H1 (cell line): ENCODE data around the gene SYNPR. TPM values are rescaled to one million over a fixed set of nuclear protein-coding genes. Genes with fewer than 3 reads are reported as not detected.

Source experiments
- CTCF ChIA-PET: fragments of 300-600 bp; sonication (Branson Sonifier 250); formaldehyde crosslinking; loops from one replicate; lab custom pipeline; 2021; ENCODE audit not compliant: partially characterized antibody; lab: Charles Lee
- POLR2A ChIA-PET: fragments of 300-600 bp; sonication (Branson Sonifier 250); formaldehyde crosslinking; loops from one replicate; lab custom pipeline; 2021; ENCODE audit warnings: inconsistent platforms; ENCODE audit not compliant: partially characterized antibody; lab: Charles Lee
- DNase-seq, 2 experiments: peaks; one replicate each; pipeline versions ENCODE4 v3.0.0 to v3.0.0-alpha.2; 2010 to 2022; ENCODE audit warnings: low spot score in 2 of 2, low read depth in 1 of 2, mixed read lengths in 1 of 2
- FAIRE-seq: peaks from 2 replicates; lab custom pipeline; 2011; peaks lifted over from hg19 to GRCh38; lab: Jason Lieb, UNC
- H2AFZ ChIP-seq: 2 replicates; pipeline ENCODE4 v1.8.1; 2012; ENCODE audit warnings: low read length, inconsistent platforms
- H2AK5ac ChIP-seq: 2 replicates; pipeline ENCODE4 v1.6.1; 2013; ENCODE audit warnings: low read depth, low read length
- H2BK120ac ChIP-seq: replicated peaks from 2 replicates; pipeline ENCODE3; 2013; ENCODE audit warnings: low read depth, low read length, inconsistent platforms
- H2BK12ac ChIP-seq: 2 replicates; pipeline ENCODE4 v1.6.1; 2013; ENCODE audit warnings: low read depth, low read length
- H2BK15ac ChIP-seq: 2 replicates; pipeline ENCODE4 v1.6.1; 2013; ENCODE audit warnings: low read length
- H2BK20ac ChIP-seq: 2 replicates; pipeline ENCODE4 v1.6.1; 2013; ENCODE audit warnings: low read length
- H2BK5ac ChIP-seq: 2 replicates; pipeline ENCODE4 v1.6.1; 2013; ENCODE audit warnings: low read depth, low read length
- H3K14ac ChIP-seq: 2 replicates; pipeline ENCODE4 v1.6.1; 2013; ENCODE audit warnings: inconsistent platforms; ENCODE audit not compliant: insufficient read length
- H3K18ac ChIP-seq: 2 replicates; pipeline ENCODE4 v1.6.1; 2013; ENCODE audit warnings: low read length; ENCODE audit errors: extremely low read depth
- H3K23ac ChIP-seq: 2 replicates; pipeline ENCODE4 v1.6.1; 2013; ENCODE audit warnings: inconsistent platforms; ENCODE audit not compliant: insufficient read length
- H3K23me2 ChIP-seq: 2 replicates; pipeline ENCODE4 v1.6.1; 2013; ENCODE audit warnings: low read depth, low read length
- H3K27ac ChIP-seq: 2 replicates; pipeline ENCODE4 v1.6.1; 2011; ENCODE audit warnings: low read depth, low read length, inconsistent platforms
- H3K27me3 ChIP-seq, 4 experiments: replicated peaks in 1 of 4; 1 replicate in 1 of 4; 2 replicates in 3 of 4; pipeline versions ENCODE4 v1.6.1 to v1.8.1; 2011 to 2013; ENCODE audit warnings: low read length in 3 of 4, mild to moderate bottlenecking in 3 of 4, inconsistent platforms in 2 of 4, mixed read lengths in 2 of 4, moderate library complexity in 1 of 4; ENCODE audit not compliant: control insufficient read depth in 3 of 4, insufficient read depth in 3 of 4; ENCODE audit errors: extremely low read depth in 1 of 4
- H3K36me3 ChIP-seq, 4 experiments: 2 replicates each; pipeline versions ENCODE4 v1.6.1 to v1.8.1; 2011 to 2013; ENCODE audit warnings: mild to moderate bottlenecking in 4 of 4, low read length in 3 of 4, moderate library complexity in 2 of 4, control low read depth in 1 of 4, inconsistent platforms in 1 of 4; ENCODE audit not compliant: insufficient read depth in 4 of 4, control insufficient read depth in 2 of 4
- H3K4ac ChIP-seq: replicated peaks from 2 replicates; pipeline ENCODE3; 2013; ENCODE audit warnings: low read length, low read depth, mixed read lengths, inconsistent platforms; ENCODE audit not compliant: insufficient read length
- H3K4me1 ChIP-seq, 4 experiments: replicated peaks in 1 of 4; 1 replicate in 1 of 4; 2 replicates in 3 of 4; pipeline versions ENCODE4 v1.6.1 to v1.8.1; 2011 to 2013; ENCODE audit warnings: low read length in 3 of 4, inconsistent platforms in 2 of 4, mixed read lengths in 1 of 4; ENCODE audit not compliant: insufficient read depth in 4 of 4, control insufficient read depth in 3 of 4
- H3K4me2 ChIP-seq, 2 experiments: 2 replicates each; pipeline versions ENCODE4 v1.6.1 to v1.8.1; 2011 to 2013; ENCODE audit warnings: low read depth in 2 of 2, low read length in 2 of 2, control low read depth in 1 of 2, inconsistent platforms in 1 of 2, mild to moderate bottlenecking in 1 of 2; ENCODE audit not compliant: insufficient read depth in 1 of 2
- H3K4me3 ChIP-seq, 4 experiments: fragments of 200-600, 300-600 bp in 1 of 4; sonication (generic), shearing (Covaris generic), sonication (Bioruptor Twin) in 1 of 4; 2 replicates each; pipeline versions ENCODE4 v1.5.1 to v1.8.1; 2011 to 2016; ENCODE audit warnings: low read length in 4 of 4, low read depth in 3 of 4, control low read depth in 2 of 4, inconsistent platforms in 2 of 4, mild to moderate bottlenecking in 2 of 4, mixed read lengths in 1 of 4, moderate library complexity in 1 of 4; ENCODE audit not compliant: insufficient read depth in 2 of 4; ENCODE audit errors: extremely low read depth in 1 of 4
- H3K56ac ChIP-seq: replicated peaks from 2 replicates; pipeline ENCODE3; 2013; ENCODE audit warnings: low read depth, mild to moderate bottlenecking, mixed read lengths, low read length, inconsistent platforms; ENCODE audit not compliant: insufficient read length
- H3K79me1 ChIP-seq: 2 replicates; pipeline ENCODE4 v1.6.1; 2013; ENCODE audit warnings: low read depth, low read length, control low read depth
- H3K79me2 ChIP-seq, 2 experiments: 2 replicates each; pipeline versions ENCODE4 v1.6.1 to v1.8.1; 2012 to 2013; ENCODE audit warnings: low read length in 2 of 2, mild to moderate bottlenecking in 2 of 2, inconsistent platforms in 1 of 2; ENCODE audit not compliant: insufficient read depth in 2 of 2, control insufficient read depth in 1 of 2
- H3K9ac ChIP-seq, 4 experiments: replicated peaks in 1 of 4; 1 replicate in 1 of 4; 2 replicates in 3 of 4; pipeline versions ENCODE4 v1.6.1 to v1.8.1; 2011 to 2013; ENCODE audit warnings: low read depth in 3 of 4, low read length in 3 of 4, control low read depth in 2 of 4, mild to moderate bottlenecking in 2 of 4, moderate library complexity in 2 of 4, inconsistent platforms in 1 of 4; ENCODE audit errors: extremely low read depth in 1 of 4
- H3K9me3 ChIP-seq, 2 experiments: 2 replicates each; pipeline versions ENCODE4 v1.6.1 to v1.8.1; 2012 to 2013; ENCODE audit warnings: mild to moderate bottlenecking in 2 of 2, moderate library complexity in 2 of 2, control low read depth in 1 of 2, inconsistent platforms in 1 of 2, low read depth in 1 of 2, low read length in 1 of 2, mixed read lengths in 1 of 2; ENCODE audit not compliant: insufficient read depth in 2 of 2
- H4K20me1 ChIP-seq, 2 experiments: replicated peaks in 1 of 2; 2 replicates each; pipeline versions ENCODE3 to v1.8.1; 2011 to 2013; ENCODE audit warnings: inconsistent platforms in 2 of 2, low read length in 2 of 2, mild to moderate bottlenecking in 1 of 2; ENCODE audit not compliant: insufficient read depth in 2 of 2, control insufficient read depth in 1 of 2
- H4K5ac ChIP-seq: 2 replicates; pipeline ENCODE4 v1.6.1; 2013; ENCODE audit warnings: low read length, low read depth, mixed read lengths, inconsistent platforms; ENCODE audit not compliant: insufficient read length
- H4K8ac ChIP-seq: 2 replicates; pipeline ENCODE4 v1.8.0; 2013; ENCODE audit warnings: mild to moderate bottlenecking, moderate library complexity, low read length, inconsistent platforms; ENCODE audit not compliant: insufficient read depth; ENCODE audit errors: extremely low read depth
- H4K91ac ChIP-seq: replicated peaks from 2 replicates; pipeline ENCODE3; 2013; ENCODE audit warnings: low read length, mixed read lengths, inconsistent platforms; ENCODE audit not compliant: insufficient read length
- CTCF ChIP-seq, 3 experiments: IDR thresholded peaks; 1 replicate in 2 of 3; 2 replicates in 1 of 3; pipeline versions ENCODE4 v1.5.1 to v1.6.1; 2011; ENCODE audit warnings: low read length in 3 of 3, mild to moderate bottlenecking in 3 of 3, inconsistent platforms in 2 of 3, low read depth in 1 of 3, moderate library complexity in 1 of 3; ENCODE audit not compliant: insufficient read depth in 1 of 3; ENCODE audit errors: control extremely low read depth in 1 of 3
- NRF1 ChIP-seq: IDR thresholded peaks from 2 replicates; pipeline ENCODE4 v1.6.1; 2011; ENCODE audit warnings: mild to moderate bottlenecking, low read depth, low read length, improper control_type of control experiment
- RAD21 ChIP-seq, 2 experiments: IDR thresholded peaks in 1 of 2; conservative IDR thresholded peaks in 1 of 2; 2 replicates each; pipeline ENCODE4 v1.6.1; 2011; ENCODE audit warnings: low read depth in 2 of 2, low read length in 2 of 2, improper control_type of control experiment in 1 of 2, inconsistent platforms in 1 of 2, mild to moderate bottlenecking in 1 of 2, moderate library complexity in 1 of 2
- SIN3A ChIP-seq, 2 experiments: IDR thresholded peaks in 1 of 2; conservative IDR thresholded peaks in 1 of 2; 2 replicates each; pipeline ENCODE4 v1.6.1; 2011 to 2012; ENCODE audit warnings: low read length in 2 of 2, improper control_type of control experiment in 1 of 2, low read depth in 1 of 2, mild to moderate bottlenecking in 1 of 2
- TEAD4 ChIP-seq: IDR thresholded peaks from 2 replicates; pipeline ENCODE4 v1.6.1; 2012; ENCODE audit warnings: low read depth, low read length, inconsistent platforms, mixed read lengths
- WGBS, 2 experiments: shearing (Covaris generic) in 1 of 2; methylation state at CpG; one replicate each; pipeline versions ENCODE4 v1.1.6 to v1.1.7; 2013 to 2015; ENCODE audit warnings: low lambda C conversion rate in 2 of 2, mixed read lengths in 2 of 2, inconsistent platforms in 1 of 2, low coverage in 1 of 2, missing lambda C conversion rate in 1 of 2; ENCODE audit not compliant: insufficient replicate concordance in 2 of 2, insufficient coverage in 1 of 2, insufficient read length in 1 of 2; ENCODE audit errors: extremely low coverage in 1 of 2, missing lambda C conversion rate in 1 of 2; 5-methylcytosine and 5-hydroxymethylcytosine counted together
- polyA plus RNA-seq, 7 experiments: library from polyadenylated mRNA; depleted of rRNA in 3 of 7; stranded (reverse) in 5 of 7; unstranded in 2 of 7; fragments of >200 nt in 5 of 7; fragments of 200-250 nt in 2 of 7; gene quantifications; 1 replicate in 5 of 7; 2 replicates in 1 of 7; 4 replicates in 1 of 7; pipeline versions ENCODE4 v1.2.1 to v1.2.3, GENCODE V29; 2011 to 2013; ENCODE audit warnings: missing spikeins in 2 of 7, mixed read lengths in 2 of 7
- total RNA-seq: library from RNA; stranded (reverse); fragmentation: NEBNext Ultra II Directional; extraction: Animal tissue kit (Norgen Biotek cat#: 25700); gene quantifications from 2 replicates; pipeline ENCODE4 v1.2.1, GENCODE V29; 2021

SYNPR gene
- total and polyA plus RNA-seq, 2 of the 8 experiments (the other 6 are each of a cell fraction or from before 2014, with no cell fraction given): 0.39 to 0.99 TPM

DNA sequence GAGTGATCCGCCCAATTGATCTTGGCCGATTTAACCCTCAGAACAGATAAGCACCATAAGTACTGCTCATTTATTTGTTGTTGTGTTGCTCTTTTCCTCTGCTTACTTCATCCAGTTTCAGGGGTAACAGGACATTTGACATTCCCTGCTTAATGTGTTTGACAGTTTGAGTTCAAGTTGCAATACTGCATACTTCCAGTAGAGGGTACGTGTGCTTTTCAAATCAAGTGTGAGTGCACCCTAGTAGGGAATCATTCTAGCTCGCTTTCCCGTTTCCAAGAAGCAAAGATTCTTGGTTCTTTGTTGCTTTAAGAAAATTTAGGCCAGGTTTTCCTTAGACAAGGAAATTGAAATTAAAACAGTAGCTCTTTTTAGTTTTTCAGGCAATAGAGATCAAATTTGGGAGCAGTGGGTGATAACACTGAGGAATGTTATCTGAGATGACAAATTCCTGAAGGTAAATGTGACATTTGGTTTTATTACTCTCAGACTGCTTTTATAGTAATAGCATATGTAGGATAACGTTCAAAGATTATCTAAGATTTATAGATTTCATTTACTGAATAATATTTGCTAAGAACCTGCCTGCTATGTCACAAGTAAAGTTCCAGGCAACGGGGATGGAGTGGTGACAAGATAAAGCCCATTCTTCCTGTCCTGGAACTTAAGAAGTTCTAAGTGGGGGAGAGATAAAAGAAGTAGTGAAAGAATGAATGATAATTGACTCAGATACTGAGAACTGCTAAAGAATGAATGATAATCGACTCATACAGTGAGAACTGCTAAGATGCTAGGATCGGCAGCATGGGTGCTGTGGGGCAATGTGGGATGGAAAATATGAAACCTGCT is 73.3 kb downstream of the SYNPR start:
- TF ChIP-seq NRF1 (no peak), SIN3A (conservative IDR thresholded peaks at IDR 0.05 in 1 of 2, IDR thresholded peaks at IDR 0.05 in 1 of 2; ENCODE audit: low read depth in 1 of 2, low read length in 2 of 2) (0 out of 4 replicates have a peak, but pooled peaks of 1 of the 2 experiments have one; percentile 64), RAD21 (IDR thresholded peaks at IDR 0.05 in 1 of 2, conservative IDR thresholded peaks at IDR 0.05 in 1 of 2; ENCODE audit: low read depth in 2 of 2, low read length in 2 of 2) (peak; percentile 96 to 97), CTCF (IDR thresholded peaks at IDR 0.05; ENCODE audit: control extremely low read depth in 1 of 3, insufficient read depth in 1 of 3, low read depth in 1 of 3, low read length in 3 of 3) (peak in 2 of 3 experiments; percentile 72 to 92; a peak in 3 of 4 replicates), TEAD4 (0 out of 2 replicates have a peak, but pooled peaks have one; percentile 36)
- Histone ChIP-seq H4K5ac (no peak overlapping the region), H2BK5ac (no peak overlapping the region), H3K18ac (no peak overlapping the region), H3K23ac (no peak overlapping the region), H3K4ac (no peak overlapping the region), H3K56ac (no peak overlapping the region), H2AK5ac (no peak overlapping the region), H2BK20ac (no peak overlapping the region), H2BK12ac (no peak overlapping the region), H3K4me3 (no peak overlapping the region), H3K4me1 (no peaks in the 10 kb centered on the region), H3K79me2 (no peaks in the 10 kb centered on the region), H2AFZ (no peak overlapping the region), H3K27me3 (no peaks in the 10 kb centered on the region), H4K20me1 (no peaks in the 10 kb centered on the region), H3K36me3 (no peaks in the 10 kb centered on the region), H3K9ac (no peak overlapping the region), H3K23me2 (no peaks in the 10 kb centered on the region), H3K27ac (no peak overlapping the region), H2BK120ac (no peak overlapping the region), H3K9me3 (no peaks in the 10 kb centered on the region), H4K91ac (no peak overlapping the region), H3K14ac (no peak overlapping the region), H3K79me1 (no peaks in the 10 kb centered on the region), H2BK15ac (no peak overlapping the region), H3K4me2 (no peak overlapping the region), H4K8ac (no peak overlapping the region)
- ChIA-PET CTCF (interaction anchor here (0.6 to 10.0 kb wide), 61 partner anchors 9 to 571 kb away, joined by 3 to 96 read pairs (median 5); partner anchors contain the start of gene C3orf49), POLR2A (interaction anchor here (1.7 kb wide), 1 partner anchor 311 kb away, joined by 6 read pairs; no protein-coding TSS in a partner anchor)
- 45% methylated on average over 9 of the region's 9 CpGs; no CpG with 5 or more reads in 1 of the 2 experiments for WGBS, 2 experiments
- peak; percentile 99 for FAIRE-seq
- DNase-seq: no peak
